Thyroid gland (tissue), 4 donors: ENCODE results near the gene EPN1.

Source experiments
- POLR2A ChIP-seq, 2 donors: fragments of 450-650 bp; IDR thresholded peaks; one replicate each; pipeline ENCODE4 v1.6.1; 2017; ENCODE audit warnings: antibody characterized with exemption in 2 of 2, mild to moderate bottlenecking in 2 of 2, moderate library complexity in 1 of 2
- TF ChIP-seq, protein P1 (sequence below), 6 experiments: fragments of 200-600 bp in 3 of 6; fragments of 450-650 bp in 3 of 6; sonication (generic) in 3 of 6; IDR thresholded peaks; one replicate each; pipeline ENCODE4 v1.5.1; 2016 to 2019; ENCODE audit warnings: antibody characterized with exemption in 6 of 6, mild to moderate bottlenecking in 2 of 6, inconsistent platforms in 1 of 6, moderate library complexity in 1 of 6

DNA sequence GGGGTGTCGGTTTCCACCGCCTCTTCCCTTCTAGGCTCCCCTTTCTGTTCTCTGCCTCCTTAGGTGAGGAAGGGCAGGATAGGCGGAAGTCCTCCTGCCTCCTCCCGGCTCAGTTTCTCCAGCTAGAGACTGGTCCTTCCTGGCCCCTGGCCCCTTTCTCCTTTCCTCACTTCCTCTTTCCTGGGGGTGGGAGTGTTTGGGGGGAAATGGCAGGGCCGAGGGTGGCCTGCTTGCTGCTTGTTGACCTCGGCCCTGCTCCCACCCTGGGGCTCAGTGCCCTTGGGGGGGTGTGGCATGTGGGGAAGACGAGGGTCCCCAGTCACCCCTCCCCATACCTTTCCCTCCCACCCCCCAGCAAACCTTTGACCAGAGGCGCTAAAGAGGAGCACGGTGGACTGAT, 15.2 kb upstream of the EPN1 start:
- TF ChIP-seq, protein P1, sequence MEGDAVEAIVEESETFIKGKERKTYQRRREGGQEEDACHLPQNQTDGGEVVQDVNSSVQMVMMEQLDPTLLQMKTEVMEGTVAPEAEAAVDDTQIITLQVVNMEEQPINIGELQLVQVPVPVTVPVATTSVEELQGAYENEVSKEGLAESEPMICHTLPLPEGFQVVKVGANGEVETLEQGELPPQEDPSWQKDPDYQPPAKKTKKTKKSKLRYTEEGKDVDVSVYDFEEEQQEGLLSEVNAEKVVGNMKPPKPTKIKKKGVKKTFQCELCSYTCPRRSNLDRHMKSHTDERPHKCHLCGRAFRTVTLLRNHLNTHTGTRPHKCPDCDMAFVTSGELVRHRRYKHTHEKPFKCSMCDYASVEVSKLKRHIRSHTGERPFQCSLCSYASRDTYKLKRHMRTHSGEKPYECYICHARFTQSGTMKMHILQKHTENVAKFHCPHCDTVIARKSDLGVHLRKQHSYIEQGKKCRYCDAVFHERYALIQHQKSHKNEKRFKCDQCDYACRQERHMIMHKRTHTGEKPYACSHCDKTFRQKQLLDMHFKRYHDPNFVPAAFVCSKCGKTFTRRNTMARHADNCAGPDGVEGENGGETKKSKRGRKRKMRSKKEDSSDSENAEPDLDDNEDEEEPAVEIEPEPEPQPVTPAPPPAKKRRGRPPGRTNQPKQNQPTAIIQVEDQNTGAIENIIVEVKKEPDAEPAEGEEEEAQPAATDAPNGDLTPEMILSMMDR (IDR thresholded peaks at IDR 0.05) = no peak
- no peak for TF ChIP-seq POLR2A (IDR thresholded peaks at IDR 0.05)
